Ovary (tissue), 9 donors: ENCODE data around the gene CCNE1. TPM values are rescaled to one million over a fixed set of nuclear protein-coding genes. Genes with fewer than 3 reads are reported as not detected.

ENCODE experiments used
- DNase-seq, 5 donors: peaks; one replicate each; pipeline ENCODE4 v3.0.0-alpha.2; 2019 to 2020
- H3K27ac ChIP-seq, 2 donors: fragments of 200-600 bp; one replicate each; pipeline versions ENCODE4 v1.5.1 to v1.8.0; 2019 to 2022
- H3K27me3 ChIP-seq: fragments of 200-600 bp; one replicate; pipeline ENCODE4 v1.8.0; 2022
- H3K36me3 ChIP-seq: fragments of 200-600 bp; sonication (generic); one replicate; pipeline ENCODE4 v1.5.1; 2019
- H3K4me1 ChIP-seq: one replicate; pipeline ENCODE4 v1.8.1; 2013; ENCODE audit warnings: mild to moderate bottlenecking, moderate library complexity; ENCODE audit not compliant: insufficient read depth
- H3K4me3 ChIP-seq: fragments of 200-600 bp; sonication (generic); one replicate; pipeline ENCODE4 v1.5.1; 2017
- H3K9me3 ChIP-seq, 2 donors: fragments of 200-600 bp in 1 of 2; sonication (generic) in 1 of 2; one replicate each; pipeline versions ENCODE4 v1.5.1 to v1.8.1; 2013 to 2019; ENCODE audit warnings: mild to moderate bottlenecking in 1 of 2, moderate library complexity in 1 of 2
- CTCF ChIP-seq, 3 donors: fragments of 450-650 bp in 2 of 3; fragments of 200-600 bp in 1 of 3; IDR thresholded peaks; one replicate each; pipeline versions ENCODE4 v1.5.1 to v1.8.0; 2016 to 2022; ENCODE audit warnings: antibody characterized with exemption in 3 of 3, mild to moderate bottlenecking in 1 of 3
- EP300 ChIP-seq: sonication (generic); formaldehyde crosslinking; IDR thresholded peaks from one replicate; pipeline ENCODE4 v1.6.1; 2017; ENCODE audit warnings: antibody characterized with exemption
- POLR2A ChIP-seq: fragments of 450-650 bp; IDR thresholded peaks from one replicate; pipeline ENCODE4 v1.6.1; 2017; ENCODE audit warnings: antibody characterized with exemption, mild to moderate bottlenecking, moderate library complexity
- WGBS, 3 donors: extraction: QIAGEN DNeasy Blood & Tissue Kit in 1 of 3; methylation state at CpG; one replicate each; pipeline versions ENCODE4 v1.1.5 to v1.1.7; 2013 to 2017; 5-methylcytosine and 5-hydroxymethylcytosine counted together
- intact Hi-C, 4 donors: fragments of 100-400 bp; cut with DNase I; formaldehyde crosslinking; loops; one replicate each; pipeline versions ENCODE4 v1.11.0 to v1.15.1; 2022 to 2023
- polyA plus RNA-seq, 2 donors: library from polyadenylated mRNA; stranded (reverse); fragments of 200-250 nt in 1 of 2; fragments of 350-450 nt in 1 of 2; fragmentation: Illumina TruSeq in 1 of 2; extraction: RNeasy Lipid Tissue Mini Kit (QIAGEN cat#74804) in 1 of 2; gene quantifications; one replicate each; pipeline ENCODE4 v1.2.3, GENCODE V29; 2013 to 2014
- total RNA-seq, 7 donors: library from RNA; depleted of rRNA in 2 of 7; stranded (reverse); fragments of >200 nt in 2 of 7; fragmentation: NEBNext Ultra II Directional in 3 of 7; extraction: Animal tissue kit (Norgen Biotek cat#: 25700) in 3 of 7; gene quantifications; one replicate each; pipeline versions ENCODE4 v1.1.0 to v1.2.4, GENCODE V29; 2016 to 2023
- donor health status: DM: no; HTN: no; CAD: no; lungs with moderate emphysema.
- donor health status: DM: no; HTN: no; CAD: no.
- donor health status: Bipolar disorder and iron deficiency.
- donor health status: DM: yes; HTN: yes; CAD: no.
- donor health status: DM: no; HTN: no; CAD: no.
- donor health status: DM: yes; HTN: yes; CAD: no.

CCNE1 gene
- total and polyA plus RNA-seq, 9 donors: 0.36 to 2.7 (median 0.98) TPM

GRCh38 chr19:29777781-29778309 lies 33.9 kb upstream of the CCNE1 start:
- Histone ChIP-seq H3K4me3 (no peak overlapping the region), H3K27me3 (no peaks in the 10 kb centered on the region), H3K27ac (no peak overlapping the region), H3K36me3 (no peaks in the 10 kb centered on the region), H3K9me3 (no peaks in the 10 kb centered on the region), H3K4me1 (no peaks in the 10 kb centered on the region)
- 57 to 72% (median 61%) methylated on average over 6 of the region's 6 CpGs for WGBS, 3 donors
- DNase-seq: no peak
- intact Hi-C loops: loop anchor here in 1 of 4 donors (5.0 kb wide), 1 partner anchor 94 kb away; no protein-coding TSS in a partner anchor
- no peak for TF ChIP-seq CTCF (IDR thresholded peaks at IDR 0.05)
- TF ChIP-seq POLR2A: no peak
- TF ChIP-seq EP300: no peak

- Histone ChIP-seq H3K9me3 (no peaks in the 10 kb centered on the region), H3K4me3 (no peak overlapping the region), H3K36me3 (no peaks in the 10 kb centered on the region), H3K27ac (no peak overlapping the region), H3K4me1 (no peaks in the 10 kb centered on the region), H3K27me3 (no peaks in the 10 kb centered on the region)
- TF ChIP-seq CTCF (IDR thresholded peaks at IDR 0.05): no peak
- no peak for TF ChIP-seq POLR2A
- no peak for TF ChIP-seq EP300
- no peak for DNase-seq
- 37 to 46% (median 40%) methylated on average over 9 of the region's 9 CpGs for WGBS, 3 donors
- intact Hi-C loops: loop anchor here in 1 of 4 donors (5.0 kb wide), 1 partner anchor 92 kb away; no protein-coding TSS in a partner anchor
Observed at GRCh38 chr19:29779921-29780320, 31.9 kb upstream of the CCNE1 start.

GRCh38 chr19:29781386-29782259 lies 30.2 kb upstream of the CCNE1 start:
- H3K4me1 ChIP-seq: no peaks in the 10 kb centered on the region
- no peak for DNase-seq
- intact Hi-C loops: no loop called here
- no peaks in the 10 kb centered on the region for H3K9me3 ChIP-seq
- no peaks in the 10 kb centered on the region for H3K27me3 ChIP-seq
- TF ChIP-seq EP300: no peak
- TF ChIP-seq POLR2A: no peak
- no peak for TF ChIP-seq CTCF (IDR thresholded peaks at IDR 0.05)
- no peak overlapping the region for H3K4me3 ChIP-seq
- H3K36me3 ChIP-seq: no peaks in the 10 kb centered on the region
- H3K27ac ChIP-seq: no peak overlapping the region
- WGBS, 3 donors: 62 to 73% (median 70%) methylated on average over 30 to 33 of the region's 33 CpGs

GRCh38 chr19:29782260-29782580 lies 29.6 kb upstream of the CCNE1 start:
- no peaks in the 10 kb centered on the region for H3K27me3 ChIP-seq
- no peak for TF ChIP-seq EP300
- no peak for TF ChIP-seq POLR2A
- TF ChIP-seq CTCF (IDR thresholded peaks at IDR 0.05): no peak

More at GRCh38 chr19:29782260-29782580, 29.6 kb upstream of the CCNE1 start:
- intact Hi-C loops: no loop called here
- Histone ChIP-seq H3K9me3 (no peaks in the 10 kb centered on the region), H3K4me3 (no peak overlapping the region), H3K27ac (no peak overlapping the region), H3K4me1 (no peaks in the 10 kb centered on the region), H3K36me3 (no peaks in the 10 kb centered on the region)
- 83 to 85% (median 84%) methylated on average over 13 of the region's 13 CpGs for WGBS, 3 donors
- DNase-seq: no peak
